Astrocyte of the hippocampus (primary cell): ENCODE data around the gene HES4.
"Not testable (repeated sequence)": the region's sequence is repeated elsewhere in the genome, so short reads cannot be mapped to it uniquely, and the experiment has no call there.

Source experiments
- DNase-seq: peaks from one replicate; pipeline ENCODE4 v3.0.0; 2011; ENCODE audit warnings: low read depth, low spot score

Gene HES4

GRCh38 chr1:1033731-1034438, 34.0 kb upstream of the HES4 start:
- DNase-seq, result peak; percentile 41

GRCh38 chr1:1033009-1033587, 33.2 kb upstream of the HES4 start:
- peak; percentile 95 for DNase-seq

DNA sequence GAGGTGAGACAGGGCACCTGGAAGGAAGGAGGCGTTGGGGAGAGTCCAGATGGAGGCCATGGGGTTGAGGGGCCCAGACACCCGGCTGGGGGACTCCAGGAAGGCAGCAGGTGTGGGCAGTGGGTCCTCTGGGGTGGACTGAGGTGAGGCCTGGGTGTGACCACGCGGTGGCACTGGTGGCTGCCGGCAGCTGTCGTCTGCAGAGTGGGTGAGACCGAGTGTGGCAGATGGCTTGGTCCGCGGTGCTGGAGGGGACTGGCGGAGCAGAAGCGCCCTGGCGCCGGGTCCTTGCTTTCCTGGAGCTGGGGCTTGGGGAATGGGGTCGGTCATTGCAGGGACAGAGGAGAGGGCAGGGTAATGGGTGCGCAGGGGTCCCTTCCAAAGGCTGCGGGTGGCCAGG, 32.5 kb upstream of the HES4 start:
- DNase-seq, result no peak

DNA sequence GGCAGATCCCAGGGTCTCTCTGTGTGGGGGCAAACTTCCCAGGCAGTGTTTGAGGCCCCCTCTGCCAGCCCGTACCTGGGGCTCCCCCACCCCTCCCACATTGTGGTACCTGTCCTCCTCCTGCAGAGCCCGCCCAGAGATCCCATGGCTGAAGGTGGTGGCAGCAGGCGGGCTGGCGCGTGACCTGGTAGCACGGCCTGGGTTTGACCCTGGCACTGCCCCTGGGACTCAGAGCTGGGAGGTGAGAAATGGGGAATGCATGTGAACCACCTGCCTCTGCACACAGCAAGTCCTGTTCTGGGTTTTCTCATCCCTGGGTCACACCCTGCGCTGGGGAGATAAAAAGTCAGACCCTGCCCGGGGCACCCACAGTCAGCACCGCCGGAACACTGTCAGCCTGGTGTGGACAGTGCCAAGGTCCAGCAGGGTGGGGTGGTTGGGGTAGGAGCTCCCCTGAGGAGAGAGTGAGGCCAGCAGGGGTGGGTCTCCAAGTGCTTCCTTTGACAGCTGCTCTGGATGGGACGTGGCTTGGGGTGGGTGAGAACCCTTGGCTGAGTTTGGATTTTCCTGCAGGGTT, 31.9 kb upstream of the HES4 start:
- DNase-seq, result no peak

DNA sequence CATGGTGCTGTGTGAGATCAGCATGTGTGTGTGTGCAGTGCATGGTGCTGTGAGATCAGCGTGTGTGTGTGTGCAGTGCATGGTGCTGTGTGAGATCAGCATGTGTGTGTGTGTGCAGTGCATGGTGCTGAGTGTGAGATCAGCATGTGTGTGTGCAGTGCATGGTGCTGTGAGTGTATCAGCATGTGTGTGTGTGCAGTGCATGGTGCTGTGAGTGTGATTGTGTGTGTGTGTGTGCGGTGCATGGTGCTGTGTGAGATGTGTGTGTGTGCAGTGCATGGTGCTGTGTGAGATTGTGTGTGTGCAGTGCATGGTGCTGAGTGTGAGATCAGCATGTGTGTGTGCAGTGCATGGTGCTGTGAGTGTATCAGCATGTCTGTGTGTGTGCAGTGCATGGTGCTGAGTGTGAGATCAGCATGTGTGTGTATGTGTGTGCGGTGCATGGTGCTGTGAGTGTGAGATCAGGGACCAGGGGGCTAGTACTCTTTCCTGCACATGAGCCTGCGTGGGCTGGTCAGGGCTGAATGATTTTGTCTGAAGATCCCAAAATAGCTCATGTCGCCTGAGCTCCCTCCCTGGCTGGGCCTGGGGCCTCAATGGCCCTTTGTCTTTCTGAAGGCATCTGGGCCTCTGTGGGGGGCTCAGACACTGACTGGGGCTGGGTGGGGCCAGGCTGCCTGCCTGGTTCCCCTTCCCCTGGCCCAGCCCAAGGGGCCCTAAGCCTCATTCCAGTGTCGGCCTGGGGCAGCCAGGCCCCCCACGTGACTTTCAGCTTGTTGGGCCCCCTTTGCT, 31.2 kb upstream of the HES4 start:
- not testable (repeated sequence) for DNase-seq

DNA sequence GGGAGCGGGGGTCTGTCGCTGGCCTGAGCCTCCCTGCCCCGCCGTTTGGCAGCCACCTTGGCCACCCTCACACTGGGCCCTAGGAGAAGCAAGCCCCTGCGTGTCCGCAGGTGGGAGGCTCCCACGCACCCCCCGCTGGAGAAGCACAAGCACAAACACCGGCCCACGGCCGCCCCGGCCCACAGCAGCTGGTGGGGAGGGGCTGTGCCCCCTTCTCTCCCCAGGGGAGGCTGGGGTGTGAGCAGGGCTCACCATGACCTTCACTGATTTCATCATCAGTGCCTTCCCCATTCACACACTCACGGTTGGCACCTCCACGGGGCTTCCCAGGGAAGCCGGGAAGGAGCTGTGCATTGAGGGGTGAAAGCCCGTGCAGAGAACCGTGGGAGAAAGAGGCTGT, 27.9 kb upstream of the HES4 start:
- no peak for DNase-seq

DNA sequence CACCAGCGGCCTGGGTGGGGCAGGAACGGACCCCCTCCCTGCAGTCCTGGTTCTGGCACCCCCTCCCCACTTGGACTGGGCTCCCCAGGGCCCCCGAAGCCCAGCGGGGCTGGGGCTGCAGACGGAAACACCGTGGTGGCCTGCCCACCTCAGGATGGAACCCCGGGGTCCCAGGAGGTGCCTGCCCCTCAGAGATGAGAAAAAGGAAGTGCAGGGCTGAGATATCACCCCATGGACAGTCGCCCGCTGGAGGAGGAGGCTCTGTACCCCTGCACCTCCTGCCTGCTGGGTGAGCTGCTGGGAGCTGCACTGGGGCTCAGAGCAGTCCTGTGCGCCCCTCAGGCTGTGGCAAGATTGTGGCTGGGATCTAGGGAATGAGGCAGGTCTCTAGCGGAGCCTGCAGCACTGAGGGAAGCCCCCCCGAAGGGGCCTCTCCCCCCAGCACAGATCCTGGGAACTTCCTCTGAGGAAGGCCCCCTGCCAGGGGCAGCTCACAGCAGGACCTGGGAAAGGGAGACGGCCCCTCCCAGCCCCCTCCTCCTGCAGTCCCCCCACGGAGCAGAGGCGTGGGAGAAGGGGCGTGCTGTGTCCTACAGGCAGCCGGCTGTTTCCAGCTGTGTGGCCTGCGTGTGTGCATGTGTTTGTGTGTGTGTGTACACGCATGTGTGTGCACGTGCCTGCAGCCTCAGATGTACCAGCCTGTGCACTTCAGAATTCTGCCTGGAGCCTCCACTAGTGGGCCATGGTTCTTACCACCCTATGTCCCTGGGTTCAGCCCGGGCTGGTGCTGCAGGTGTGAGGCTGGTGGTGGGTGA, 26.9 kb upstream of the HES4 start:
- DNase-seq, result no peak

DNA sequence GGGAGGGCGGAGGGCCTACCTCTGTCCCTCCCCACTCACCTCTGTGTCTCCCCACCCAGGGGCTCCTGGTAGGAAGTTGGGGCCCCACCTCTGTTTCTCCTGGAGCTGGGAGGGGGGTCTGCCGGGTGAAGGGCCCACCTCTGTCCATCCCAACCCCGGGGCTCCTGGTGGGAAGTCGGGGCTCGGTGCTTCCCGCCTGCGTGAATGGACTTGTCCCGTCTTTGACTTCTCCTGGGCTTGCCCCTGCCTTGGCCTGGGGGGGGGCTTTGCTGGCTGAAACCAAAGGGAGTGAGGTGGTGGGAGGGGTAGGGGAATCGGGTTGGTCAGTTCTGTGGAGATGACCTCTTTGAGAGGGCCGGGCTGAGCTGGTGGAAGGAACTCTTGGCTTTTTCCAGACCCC, 25.8 kb upstream of the HES4 start:
- DNase-seq, result no peak

GRCh38 chr1:1024771-1025699, 25.1 kb upstream of the HES4 start:
- peak; percentile 89 for DNase-seq

DNA sequence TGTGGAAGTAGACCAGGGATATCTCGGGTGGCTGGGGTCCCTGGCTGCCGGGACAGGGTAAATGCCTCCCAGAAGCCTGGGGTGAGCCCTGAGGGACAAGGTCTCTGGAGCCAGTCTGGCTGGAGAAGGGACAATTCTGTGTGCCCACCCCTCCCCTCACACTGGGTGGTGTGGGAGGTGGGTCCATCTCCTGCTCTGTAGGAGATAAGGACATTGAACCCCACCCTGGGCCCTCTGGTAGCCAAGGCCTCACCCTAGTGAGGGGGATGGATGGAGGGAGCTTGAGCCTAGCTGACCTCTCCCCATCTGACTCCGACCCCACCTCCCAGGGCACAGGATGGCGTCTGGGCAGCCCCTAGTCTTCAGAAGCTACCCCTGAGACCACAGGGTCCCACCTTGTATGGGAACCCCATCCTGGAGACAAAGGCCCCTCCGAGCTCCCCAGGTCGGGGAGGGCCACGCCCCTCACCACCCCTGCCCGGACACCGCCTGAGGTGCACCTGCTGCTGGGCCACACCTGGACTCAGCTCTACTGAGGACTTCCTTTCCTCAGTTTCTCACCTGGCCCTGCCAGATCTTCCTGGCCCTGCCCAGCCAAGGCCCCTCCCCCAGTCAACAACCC, 24.4 kb upstream of the HES4 start:
- DNase-seq, result no peak

DNA sequence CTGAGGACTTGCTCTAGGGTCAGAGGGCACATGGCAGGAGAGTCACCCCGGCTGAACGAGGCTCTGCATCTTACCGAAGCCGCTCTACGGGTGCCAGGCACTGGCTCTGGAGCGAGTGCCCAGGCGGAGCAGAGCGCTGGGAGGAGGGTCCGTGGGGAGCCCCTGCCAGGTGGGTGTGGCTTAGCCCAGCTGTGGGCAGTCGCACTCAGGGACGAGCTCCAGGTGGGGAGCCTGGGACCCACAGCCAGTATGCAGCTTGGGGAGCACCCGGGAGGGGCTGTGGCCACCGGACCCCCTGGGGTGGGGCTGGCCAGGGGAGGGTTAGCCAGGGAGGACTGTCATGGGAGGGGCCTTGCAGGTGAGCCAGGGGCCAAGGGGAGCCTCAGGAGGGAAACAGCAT, 23.8 kb upstream of the HES4 start:
- DNase-seq, result no peak

GRCh38 chr1:1022302-1023009, 22.6 kb upstream of the HES4 start:
- no peak for DNase-seq

GRCh38 chr1:1021920-1022259, 22.0 kb upstream of the HES4 start:
- DNase-seq, result peak; percentile 79

DNA sequence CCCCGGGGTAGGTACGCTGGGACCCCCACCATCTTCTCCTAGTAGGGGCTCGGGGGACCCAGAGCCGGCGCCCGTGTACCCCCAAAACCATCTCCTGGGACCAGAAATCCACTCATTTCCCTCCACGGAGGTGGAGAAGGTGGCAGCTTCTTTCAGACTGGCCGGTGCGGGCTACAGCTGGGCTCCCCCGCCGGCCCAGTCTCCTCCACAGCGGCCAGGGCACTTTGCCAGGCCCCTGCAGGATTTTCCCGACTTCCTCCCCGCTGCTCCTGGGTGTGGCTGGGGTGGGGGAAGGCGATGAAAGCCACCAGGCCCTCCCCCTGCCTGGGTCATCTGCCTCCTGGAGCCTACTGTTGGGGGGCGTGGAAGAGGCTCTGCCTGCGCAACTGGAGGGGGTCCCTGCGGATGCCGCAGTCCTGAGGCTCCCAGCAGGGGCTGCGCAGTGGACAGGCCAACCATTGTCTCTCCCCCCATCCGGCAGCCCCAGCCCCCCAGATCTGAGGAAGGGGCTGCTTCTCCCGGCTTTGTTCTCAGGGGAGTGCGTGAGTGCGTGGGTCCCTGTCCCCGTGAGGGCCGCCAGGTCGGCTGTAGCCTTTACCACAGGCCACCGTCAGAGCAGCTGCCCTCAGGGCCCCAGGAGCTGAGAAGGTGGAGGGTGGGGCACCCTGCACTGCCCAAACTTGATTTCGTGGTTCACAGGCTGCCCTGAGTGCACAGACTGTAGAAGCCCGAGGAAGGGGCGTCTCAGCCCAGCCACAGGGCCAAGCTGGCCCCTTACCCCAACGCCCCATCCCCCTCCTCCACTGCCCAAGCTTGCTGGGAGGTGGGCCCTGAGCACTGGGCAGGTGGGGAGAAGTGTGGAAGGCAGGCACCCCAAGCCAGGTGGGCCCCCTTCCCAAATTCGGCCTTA, 21.4 kb upstream of the HES4 start:
- peak; percentile 91 for DNase-seq

DNA sequence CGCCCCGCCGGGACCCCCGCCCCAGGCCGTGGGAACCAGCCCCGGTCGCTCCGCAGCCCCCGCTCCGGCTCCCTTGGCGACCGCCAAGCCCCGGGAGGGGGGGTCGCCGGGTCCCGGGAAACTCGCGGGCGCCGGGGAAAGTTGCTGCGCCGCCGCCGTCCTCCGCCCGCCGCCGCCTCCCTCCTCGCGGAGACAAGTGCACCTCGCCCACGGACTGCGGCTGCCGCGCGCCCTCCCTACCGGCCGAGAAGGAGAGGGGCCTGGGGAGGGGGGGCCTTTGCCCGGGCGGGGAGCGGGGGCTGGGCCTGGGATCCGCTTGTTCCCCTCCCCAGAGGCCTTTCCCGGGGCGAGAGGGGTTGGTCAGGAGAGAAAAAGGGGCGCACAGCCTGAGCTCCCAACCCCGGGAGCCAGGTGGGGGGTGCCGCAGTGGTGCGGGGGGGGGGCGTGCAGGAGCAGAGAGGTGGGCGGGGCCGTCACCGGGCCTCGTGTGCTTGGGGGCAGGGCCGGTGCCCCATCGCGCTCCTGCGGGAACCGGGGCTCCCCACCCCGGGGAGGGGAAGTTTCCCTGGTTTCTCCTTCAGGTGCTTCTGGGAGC, 20.6 kb upstream of the HES4 start:
- DNase-seq, result peak; percentile 67

DNA sequence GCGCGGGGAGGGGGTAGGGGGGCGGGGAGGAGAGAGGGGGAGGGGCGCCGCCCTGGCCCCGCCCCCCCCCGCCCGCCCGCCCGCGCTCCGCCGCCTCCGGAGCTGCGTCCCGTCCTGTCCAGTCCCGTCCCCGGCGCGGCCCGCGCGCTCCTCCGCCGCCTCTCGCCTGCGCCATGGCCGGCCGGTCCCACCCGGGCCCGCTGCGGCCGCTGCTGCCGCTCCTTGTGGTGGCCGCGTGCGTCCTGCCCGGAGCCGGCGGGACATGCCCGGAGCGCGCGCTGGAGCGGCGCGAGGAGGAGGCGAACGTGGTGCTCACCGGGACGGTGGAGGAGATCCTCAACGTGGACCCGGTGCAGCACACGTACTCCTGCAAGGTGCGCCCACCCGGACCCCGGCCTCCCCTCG, 20.1 kb upstream of the HES4 start, which contains the start of gene AGRN:
TSS of gene AGRN (plus strand) at position 121 of the 405 bp plus-strand sequence. CDS start at position 174, 53 bp downstream.
- peak; percentile 73 for DNase-seq

DNA sequence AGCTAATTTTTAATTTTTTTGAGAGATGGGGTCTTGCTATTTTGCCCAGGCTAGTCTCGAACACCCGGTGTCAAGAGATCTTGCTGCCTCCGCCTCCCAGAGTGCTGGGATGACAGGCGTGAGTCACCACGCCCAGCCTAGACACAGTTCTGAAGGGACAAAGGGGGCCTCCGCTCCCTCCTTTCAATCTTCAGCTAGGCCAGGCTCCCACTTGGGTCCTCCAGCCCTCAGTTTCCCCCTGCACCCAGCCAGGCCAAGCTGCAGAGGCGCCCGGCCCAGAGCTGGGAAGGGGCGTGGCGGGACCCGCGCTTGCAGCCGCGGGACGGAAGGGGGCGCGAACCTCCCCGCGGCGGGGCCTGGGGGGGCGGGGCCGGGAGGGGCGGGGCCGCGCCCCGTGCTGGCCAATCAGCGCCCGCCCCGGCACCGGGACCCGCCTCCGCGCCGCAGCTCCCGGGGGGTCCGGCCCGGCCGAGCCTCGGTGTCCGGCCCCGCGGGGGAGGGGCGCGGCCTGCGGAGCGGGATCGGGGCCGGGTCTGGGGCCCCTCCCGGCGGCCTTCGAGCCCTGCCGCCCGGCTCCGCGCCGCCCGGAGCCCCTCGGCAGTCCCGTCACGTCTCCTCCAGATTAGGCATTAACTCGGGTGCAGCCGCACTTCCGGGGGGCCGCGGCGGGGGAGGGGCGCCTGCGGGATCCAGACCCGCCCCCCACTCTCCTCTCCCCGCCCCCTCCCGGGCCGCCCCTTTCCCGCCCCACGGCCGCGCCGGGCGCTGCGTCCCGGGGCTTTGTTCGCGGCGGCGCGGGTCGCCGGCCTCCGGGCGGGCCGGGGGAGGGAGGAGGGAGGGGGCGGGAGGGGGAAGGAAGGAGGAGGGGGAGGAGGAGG, 19.5 kb upstream of the HES4 start:
- DNase-seq, result peak; percentile 96
